NCI-H1694 (cell line): ENCODE results near the gene PAM.
A peak's percentile ranks its signal among the peaks of the same experiment; 100 is the strongest.

ENCODE experiments used
- DNase-seq: peaks from one replicate; lab custom pipeline; 2025; lab: John Stamatoyannopoulos, UW

PAM gene

GRCh38 chr5:102754767-102755431 is at the start of gene PAM:
TSS of gene PAM (plus strand) at chr5:102755305. CDS start at chr5:102866196, 110,891 bp downstream.
- peak; percentile 9 for DNase-seq

- DNase-seq, result no peak
Measured at GRCh38 chr5:102711525-102712385, 43.4 kb upstream of the PAM start.

- no peak for DNase-seq
Measured at GRCh38 chr5:102713278-102713677, 41.8 kb upstream of the PAM start.

GRCh38 chr5:102713682-102714231 is 41.3 kb upstream of the PAM start:
- DNase-seq, result peak; percentile 41

GRCh38 chr5:102715082-102715807 is 39.9 kb upstream of the PAM start:
- DNase-seq, result no peak

- no peak for DNase-seq
Measured at GRCh38 chr5:102716017-102716416, 39.1 kb upstream of the PAM start.

GRCh38 chr5:102718819-102719218 is 36.3 kb upstream of the PAM start:
- DNase-seq, result no peak

GRCh38 chr5:102719886-102720285 is 35.2 kb upstream of the PAM start:
- no peak for DNase-seq

GRCh38 chr5:102720969-102721368 is 34.1 kb upstream of the PAM start:
- DNase-seq, result no peak

- no peak for DNase-seq
Measured at GRCh38 chr5:102722931-102723330, 32.2 kb upstream of the PAM start.

- no peak for DNase-seq
Measured at GRCh38 chr5:102731693-102732092, 23.4 kb upstream of the PAM start.

GRCh38 chr5:102733534-102733933 is 21.6 kb upstream of the PAM start:
- DNase-seq, result no peak

- DNase-seq, result no peak
Measured at GRCh38 chr5:102737161-102737560, 17.9 kb upstream of the PAM start.

GRCh38 chr5:102737805-102738469 is 17.2 kb upstream of the PAM start:
- DNase-seq, result peak; percentile 80

GRCh38 chr5:102740515-102740914 is 14.6 kb upstream of the PAM start:
- no peak for DNase-seq

- no peak for DNase-seq
Measured at GRCh38 chr5:102742215-102742614, 12.9 kb upstream of the PAM start.

- no peak for DNase-seq
Measured at GRCh38 chr5:102743900-102744299, 11.2 kb upstream of the PAM start.

GRCh38 chr5:102747386-102748166 is 7.5 kb upstream of the PAM start:
- no peak for DNase-seq

GRCh38 chr5:102749416-102750030 is 5.6 kb upstream of the PAM start:
- no peak for DNase-seq

GRCh38 chr5:102750151-102750834 is 4.8 kb upstream of the PAM start:
- no peak for DNase-seq
